Measurements from ENCODE around the gene ATP5F1B.

ATP5F1B gene

DNA sequence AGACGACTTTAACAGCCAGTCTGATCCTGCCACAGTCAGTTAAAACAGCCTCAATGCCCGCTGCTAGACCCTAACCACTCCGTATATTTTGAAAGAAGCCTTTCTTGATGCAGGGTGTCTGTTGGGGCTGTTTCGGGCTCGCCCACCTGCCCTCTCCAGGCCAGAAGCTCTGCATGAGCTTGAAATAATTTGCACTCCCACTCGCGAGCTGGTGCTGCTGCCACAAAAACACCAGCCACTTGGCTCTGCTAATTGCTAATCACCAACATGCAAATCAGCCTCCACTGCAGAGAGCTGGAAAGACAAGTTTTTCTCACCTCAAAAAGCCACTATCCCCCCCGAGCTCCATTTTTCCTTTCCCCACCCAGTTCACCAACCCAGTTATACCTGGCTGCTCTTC is 31.2 kb downstream of the ATP5F1B start:
- no peak for DNase-seq
- Mint-ChIP-seq H3K9me3 (no peaks in the 10 kb centered on the region), H3K4me3 (no peak overlapping the region)

GRCh38 chr12:56604355-56604754 is 41.4 kb downstream of the ATP5F1B start:
- Mint-ChIP-seq H3K27ac (peak overlapping the region; percentile 55), H3K4me3 (no peak overlapping the region), H3K9me3 (no peaks in the 10 kb centered on the region), H3K36me3 (ENCODE audit: low read depth) (peaks cover 96% of the 10 kb centered on the region), H3K27me3 (no peaks in the 10 kb centered on the region), H3K4me1 (ENCODE audit: low read depth) (no peaks in the 10 kb centered on the region)
- no peak for DNase-seq

More for the DNA sequence above, 31.2 kb downstream of the ATP5F1B start:
- Mint-ChIP-seq H3K27me3 (no peaks in the 10 kb centered on the region), H3K4me1 (ENCODE audit: low read depth) (peaks cover 10% of the 10 kb centered on the region), H3K36me3 (ENCODE audit: low read depth) (peaks cover 93% of the 10 kb centered on the region), H3K27ac (peak overlapping the region; percentile 8)

DNA sequence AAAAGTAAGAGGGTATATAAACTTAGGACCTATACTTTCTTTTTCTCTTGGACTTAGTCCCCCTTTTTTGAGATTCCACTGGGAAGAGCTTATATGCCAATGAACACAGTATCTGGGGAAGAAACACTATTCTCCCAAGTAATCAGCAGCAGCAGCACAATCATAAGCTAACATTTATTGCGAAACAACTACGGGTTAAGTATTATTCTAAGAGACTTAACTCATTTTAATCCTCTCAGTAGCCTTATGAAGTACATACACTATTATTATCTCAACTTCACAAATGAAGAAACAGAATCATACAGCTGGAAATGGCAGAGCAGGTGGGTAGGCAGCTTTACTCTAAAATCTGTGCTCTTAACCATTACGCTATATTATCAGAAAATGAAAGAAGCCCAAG is 43.5 kb downstream of the ATP5F1B start:
- Mint-ChIP-seq H3K4me1 (ENCODE audit: low read depth) (no peaks in the 10 kb centered on the region), H3K27me3 (no peaks in the 10 kb centered on the region), H3K9me3 (no peaks in the 10 kb centered on the region), H3K27ac (no peak overlapping the region), H3K36me3 (ENCODE audit: low read depth) (peaks cover 99% of the 10 kb centered on the region), H3K4me3 (no peak overlapping the region)
- no peak for DNase-seq

DNA sequence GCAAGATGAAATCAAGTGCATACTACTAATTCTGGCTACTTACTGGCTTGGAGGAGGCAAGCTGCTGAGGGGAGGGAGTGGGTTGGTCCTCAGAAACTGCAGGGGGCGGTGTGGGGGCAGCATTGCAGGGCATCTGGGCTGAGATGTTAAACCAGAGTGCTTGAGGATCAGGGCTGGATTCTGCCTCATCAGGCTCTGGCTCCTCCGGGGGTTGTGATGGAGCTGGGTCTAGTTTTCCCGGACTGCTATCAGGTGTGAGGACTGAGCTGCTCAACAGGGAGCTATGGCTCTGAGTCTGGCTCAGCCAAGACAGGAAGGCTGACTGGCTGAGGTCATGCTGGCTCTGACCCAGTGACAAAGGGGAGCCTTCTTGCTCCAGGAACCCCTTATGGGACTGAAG is 44.3 kb downstream of the ATP5F1B start:
- H3K27ac Mint-ChIP-seq = peak overlapping the region; percentile 4
- no peaks in the 10 kb centered on the region for H3K27me3 Mint-ChIP-seq
- no peaks in the 10 kb centered on the region for H3K9me3 Mint-ChIP-seq
- H3K36me3 Mint-ChIP-seq (ENCODE audit: low read depth) = peaks cover 99% of the 10 kb centered on the region
- H3K4me3 Mint-ChIP-seq = no peak overlapping the region
- no peaks in the 10 kb centered on the region for H3K4me1 Mint-ChIP-seq (ENCODE audit: low read depth)
- DNase-seq = no peak

GRCh38 chr12:56600753-56601152 is 45.0 kb downstream of the ATP5F1B start:
- Mint-ChIP-seq H3K27me3 (no peaks in the 10 kb centered on the region), H3K27ac (peak overlapping the region; percentile 50), H3K9me3 (no peaks in the 10 kb centered on the region), H3K4me1 (ENCODE audit: low read depth) (no peaks in the 10 kb centered on the region), H3K36me3 (ENCODE audit: low read depth) (peaks cover 97% of the 10 kb centered on the region), H3K4me3 (no peak overlapping the region)
- DNase-seq = no peak

DNA sequence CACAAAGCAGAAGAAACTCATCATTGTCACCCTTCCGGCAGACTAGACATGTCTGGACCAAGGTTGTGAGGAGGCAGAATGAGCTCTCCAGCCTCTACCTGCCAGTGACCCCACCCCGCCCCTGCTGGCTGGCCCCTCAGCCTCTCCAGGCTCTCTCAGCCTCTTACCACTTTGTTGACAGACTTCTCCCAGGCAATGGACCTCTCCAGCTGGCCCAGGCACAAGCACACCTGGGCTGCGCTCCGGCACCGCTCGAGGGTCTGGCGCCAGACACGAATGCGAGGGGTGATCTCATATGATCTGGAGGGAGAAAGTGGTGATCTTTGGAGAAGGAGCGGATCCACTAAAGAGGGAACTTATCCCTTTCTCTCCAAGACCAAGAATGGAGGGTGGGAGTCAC is 46.0 kb downstream of the ATP5F1B start:
- peak overlapping the region; percentile 32 for H3K27ac Mint-ChIP-seq
- H3K27me3 Mint-ChIP-seq = no peaks in the 10 kb centered on the region
- H3K4me1 Mint-ChIP-seq (ENCODE audit: low read depth) = no peaks in the 10 kb centered on the region
- no peaks in the 10 kb centered on the region for H3K9me3 Mint-ChIP-seq
- no peak overlapping the region for H3K4me3 Mint-ChIP-seq
- H3K36me3 Mint-ChIP-seq (ENCODE audit: low read depth) = peaks cover 93% of the 10 kb centered on the region
- DNase-seq = no peak

DNA sequence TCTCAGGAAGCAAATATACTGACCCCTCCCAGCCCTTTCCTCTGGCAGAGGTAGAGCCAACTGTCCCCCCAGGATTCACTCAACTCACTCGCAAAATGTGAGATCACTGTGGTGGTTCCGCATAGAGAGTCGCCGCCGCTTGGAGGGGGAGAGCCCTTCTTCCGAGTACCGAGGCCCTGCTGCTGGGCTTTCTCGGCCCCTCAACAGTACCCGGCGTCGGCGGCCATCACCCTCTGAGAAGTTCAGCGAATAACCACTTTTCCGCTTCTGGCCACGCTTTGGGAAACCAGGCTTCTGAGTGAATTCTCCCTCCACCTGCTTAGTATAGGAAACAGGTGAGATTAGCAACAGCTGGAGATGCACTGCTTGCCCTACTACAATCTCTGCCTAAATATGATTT is 46.7 kb downstream of the ATP5F1B start:
- Mint-ChIP-seq H3K9me3 (no peaks in the 10 kb centered on the region), H3K36me3 (ENCODE audit: low read depth) (peaks cover 85% of the 10 kb centered on the region), H3K4me1 (ENCODE audit: low read depth) (no peaks in the 10 kb centered on the region), H3K27me3 (no peaks in the 10 kb centered on the region), H3K4me3 (no peak overlapping the region), H3K27ac (no peak overlapping the region)
- DNase-seq = no peak

DNA sequence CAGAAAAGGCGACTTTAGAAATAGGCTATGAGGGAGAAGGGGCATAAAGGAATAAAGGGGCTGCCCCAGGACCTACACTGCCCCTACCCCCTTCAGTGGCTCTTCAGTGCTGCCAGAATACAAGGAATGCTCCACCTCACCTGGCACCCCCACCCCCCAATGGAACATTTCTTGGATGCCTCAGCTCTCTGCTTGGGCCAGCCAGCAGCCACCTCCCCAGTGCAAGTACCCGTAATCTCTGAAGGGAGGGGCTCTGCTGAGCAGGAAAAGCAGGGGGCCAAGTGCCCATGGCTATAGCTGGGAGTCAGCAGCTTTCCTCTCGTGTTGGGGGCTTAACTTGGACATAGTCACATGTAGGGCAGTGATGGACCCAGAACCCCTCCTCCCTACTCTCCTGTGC is 49.0 kb downstream of the ATP5F1B start:
- H3K4me3 Mint-ChIP-seq = no peak overlapping the region
- DNase-seq = no peak
- H3K27ac Mint-ChIP-seq = peak overlapping the region; percentile 44
- H3K36me3 Mint-ChIP-seq (ENCODE audit: low read depth) = peaks cover 63% of the 10 kb centered on the region
- H3K4me1 Mint-ChIP-seq (ENCODE audit: low read depth) = no peaks in the 10 kb centered on the region
- H3K9me3 Mint-ChIP-seq = no peaks in the 10 kb centered on the region
- H3K27me3 Mint-ChIP-seq = no peaks in the 10 kb centered on the region

DNA sequence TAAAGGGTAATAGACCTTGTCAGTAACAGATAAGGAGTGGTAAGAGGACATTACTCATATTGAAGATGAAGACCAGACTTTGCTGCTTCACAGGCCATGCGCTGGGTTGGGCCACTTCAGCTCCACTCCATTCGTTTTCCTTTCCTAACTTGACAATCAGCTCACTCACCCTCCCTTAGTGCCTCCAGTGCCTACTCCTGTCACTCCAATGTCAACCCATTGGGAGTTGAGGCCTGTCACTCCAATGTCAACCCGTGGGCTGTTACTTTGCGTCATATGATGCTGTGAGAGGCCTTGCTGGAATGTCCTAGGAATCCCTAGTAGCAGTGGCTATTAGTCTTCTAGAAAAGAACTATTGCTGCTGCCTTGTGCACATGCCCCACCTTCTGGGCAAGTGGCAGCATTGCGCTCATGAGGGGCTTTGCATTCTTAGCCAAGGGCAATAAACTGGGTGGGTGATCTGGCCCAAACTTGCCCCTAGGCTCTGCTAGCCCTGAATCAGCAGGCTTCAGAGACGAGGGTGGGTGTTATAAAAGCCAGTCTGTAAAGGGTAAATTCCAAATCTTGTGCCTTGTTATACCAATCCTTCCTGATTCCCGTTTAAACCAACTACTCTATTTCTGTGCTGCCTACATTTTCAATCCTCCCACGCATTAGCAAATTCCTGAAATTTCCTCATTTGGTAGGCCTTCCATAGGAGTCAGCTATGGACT is 51.7 kb downstream of the ATP5F1B start:
- no peak overlapping the region for H3K4me3 Mint-ChIP-seq
- peaks cover 2% of the 10 kb centered on the region for H3K4me1 Mint-ChIP-seq (ENCODE audit: low read depth)
- H3K36me3 Mint-ChIP-seq (ENCODE audit: low read depth) = peaks cover 36% of the 10 kb centered on the region
- no peaks in the 10 kb centered on the region for H3K9me3 Mint-ChIP-seq
- no peaks in the 10 kb centered on the region for H3K27me3 Mint-ChIP-seq
- no peak overlapping the region for H3K27ac Mint-ChIP-seq
- peak; percentile 70 for DNase-seq

DNA sequence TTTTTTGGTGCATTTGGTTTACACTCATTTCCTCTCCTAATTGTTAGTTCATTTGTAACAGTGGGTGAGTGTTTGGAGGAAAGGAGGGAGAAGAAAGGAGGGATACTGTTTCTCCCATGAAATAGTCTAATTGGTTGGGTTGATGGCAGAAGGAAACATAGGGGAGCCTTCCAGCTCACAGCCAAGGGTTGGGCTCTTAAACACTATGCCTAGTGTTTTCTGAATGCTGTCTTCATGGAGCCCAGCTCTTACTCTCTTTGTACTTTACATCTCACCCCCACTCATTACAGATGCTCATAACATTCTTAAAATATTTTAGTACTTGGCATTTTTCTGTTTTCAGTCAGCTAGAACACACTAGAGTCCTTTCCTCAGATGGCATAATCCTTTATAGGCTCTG is 53.8 kb downstream of the ATP5F1B start:
- H3K27me3 Mint-ChIP-seq = no peaks in the 10 kb centered on the region
- no peak for DNase-seq
- H3K27ac Mint-ChIP-seq = peak overlapping the region; percentile 40
- peaks cover 2% of the 10 kb centered on the region for H3K4me1 Mint-ChIP-seq (ENCODE audit: low read depth)
- no peaks in the 10 kb centered on the region for H3K9me3 Mint-ChIP-seq
- no peak overlapping the region for H3K4me3 Mint-ChIP-seq
- H3K36me3 Mint-ChIP-seq (ENCODE audit: low read depth) = peaks cover 17% of the 10 kb centered on the region

DNA sequence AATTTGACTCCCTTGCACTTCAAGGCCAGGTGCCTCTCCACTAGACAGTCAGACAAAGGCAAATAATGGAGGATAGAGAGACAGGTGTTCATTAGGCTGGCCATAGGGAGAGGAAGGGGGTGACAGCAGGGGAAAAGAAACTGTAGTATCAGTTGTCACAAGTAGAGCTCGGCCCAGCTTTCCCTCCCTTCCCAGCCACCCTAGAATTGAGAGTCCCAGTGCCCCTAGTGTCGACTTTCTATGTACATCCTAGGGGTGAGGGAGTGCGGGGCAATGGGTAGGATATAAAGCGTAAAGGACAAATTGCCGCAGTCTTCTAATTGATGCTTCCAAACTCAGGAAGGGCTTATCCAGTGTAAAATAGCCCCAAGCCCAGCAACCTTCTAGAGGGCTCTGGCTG is 54.7 kb downstream of the ATP5F1B start:
- Mint-ChIP-seq H3K4me1 (ENCODE audit: low read depth) (peaks cover 5% of the 10 kb centered on the region), H3K36me3 (ENCODE audit: low read depth) (peaks cover 10% of the 10 kb centered on the region), H3K4me3 (no peak overlapping the region), H3K27me3 (no peaks in the 10 kb centered on the region), H3K27ac (no peak overlapping the region), H3K9me3 (no peaks in the 10 kb centered on the region)
- no peak for DNase-seq

DNA sequence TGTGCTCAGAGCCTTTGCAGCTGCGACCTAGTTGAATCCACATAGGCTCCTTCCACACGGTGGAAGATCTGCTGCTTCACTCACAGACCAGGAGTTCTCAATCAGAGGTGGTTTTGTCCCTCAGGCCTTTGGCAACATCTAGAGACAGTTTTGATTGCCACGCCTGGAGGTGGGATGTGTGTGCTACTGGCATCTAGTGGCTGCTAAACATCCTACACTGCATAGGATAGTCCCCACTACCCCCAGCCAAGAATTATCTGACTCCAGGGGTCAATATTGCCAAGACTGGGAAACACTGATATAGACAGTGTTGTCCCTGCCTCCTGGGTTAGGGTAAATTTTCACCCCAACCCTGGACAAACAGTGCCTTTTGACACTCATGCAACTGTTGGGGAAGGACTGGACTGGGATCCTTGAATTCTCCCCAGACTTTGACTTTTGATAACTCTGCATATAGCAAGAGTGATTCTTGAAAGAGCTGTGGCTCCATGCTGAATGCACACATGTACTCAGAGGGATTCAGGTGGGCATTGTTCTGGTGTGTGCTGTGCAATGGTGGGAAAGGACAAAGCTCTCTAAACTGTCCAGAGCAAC is 55.5 kb downstream of the ATP5F1B start:
- Mint-ChIP-seq H3K9me3 (no peaks in the 10 kb centered on the region), H3K27ac (no peak overlapping the region), H3K36me3 (ENCODE audit: low read depth) (peaks cover 3% of the 10 kb centered on the region), H3K27me3 (no peaks in the 10 kb centered on the region), H3K4me1 (ENCODE audit: low read depth) (peaks cover 5% of the 10 kb centered on the region), H3K4me3 (no peak overlapping the region)
- no peak for DNase-seq

DNA sequence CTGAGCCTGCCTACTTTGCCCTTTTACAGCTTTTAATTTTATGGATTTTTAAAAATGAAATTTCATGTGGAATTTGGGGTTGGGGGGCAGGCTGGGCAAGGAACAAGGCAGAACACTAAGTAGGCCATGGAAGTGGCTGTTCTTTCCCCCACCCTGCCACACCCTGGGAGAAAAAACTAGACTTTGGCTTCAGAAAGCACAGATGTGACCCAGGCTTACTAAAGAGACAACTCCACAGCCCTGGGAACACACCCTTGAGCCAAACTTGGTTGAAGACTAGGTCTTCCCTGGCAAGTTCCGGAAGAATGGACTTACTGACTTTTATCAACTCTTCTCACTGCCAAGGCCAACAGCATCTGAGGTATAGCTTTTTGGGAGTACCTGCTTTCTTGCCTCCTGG is 56.0 kb downstream of the ATP5F1B start:
- Mint-ChIP-seq H3K9me3 (no peaks in the 10 kb centered on the region), H3K4me3 (no peak overlapping the region), H3K4me1 (ENCODE audit: low read depth) (peaks cover 5% of the 10 kb centered on the region), H3K27ac (no peak overlapping the region), H3K27me3 (no peaks in the 10 kb centered on the region), H3K36me3 (ENCODE audit: low read depth) (peaks cover 2% of the 10 kb centered on the region)
- DNase-seq = no peak

Data from activated T-cell treated with anti-CD3 and anti-CD28 coated beads, Interleukin-2, amount 50 U/mL, for 24 hours (primary cell).